GM19328 (cell line): ENCODE results near the gene RPL27.

Experiments used
- ATAC-seq: cut with Tn5 transposase; IDR thresholded peaks from one replicate; pipeline ENCODE4 v1.9.1; 2021; ENCODE audit warnings: mild to moderate bottlenecking, moderate library complexity; ENCODE audit not compliant: unreplicated experiment

Gene RPL27

DNA sequence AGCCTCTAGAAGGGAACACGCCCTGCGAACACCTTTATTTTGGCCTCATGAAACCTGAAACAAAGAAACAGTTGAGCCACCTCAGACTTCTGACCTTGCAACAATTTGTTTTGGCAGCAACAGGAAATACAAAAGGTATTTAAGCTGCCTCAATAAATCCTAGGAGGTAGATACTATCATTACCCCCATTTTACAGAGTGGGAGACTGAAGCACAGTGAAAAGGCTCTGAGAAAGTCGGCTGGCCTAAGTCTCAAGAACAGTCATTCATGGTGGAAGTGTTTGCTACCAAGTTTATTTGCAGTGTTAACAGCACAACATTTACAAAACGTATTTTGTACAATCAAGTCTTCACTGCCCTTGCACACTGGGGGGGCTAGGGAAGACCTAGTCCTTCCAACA, 45.8 kb downstream of the RPL27 start:
- ATAC-seq: no peak

DNA sequence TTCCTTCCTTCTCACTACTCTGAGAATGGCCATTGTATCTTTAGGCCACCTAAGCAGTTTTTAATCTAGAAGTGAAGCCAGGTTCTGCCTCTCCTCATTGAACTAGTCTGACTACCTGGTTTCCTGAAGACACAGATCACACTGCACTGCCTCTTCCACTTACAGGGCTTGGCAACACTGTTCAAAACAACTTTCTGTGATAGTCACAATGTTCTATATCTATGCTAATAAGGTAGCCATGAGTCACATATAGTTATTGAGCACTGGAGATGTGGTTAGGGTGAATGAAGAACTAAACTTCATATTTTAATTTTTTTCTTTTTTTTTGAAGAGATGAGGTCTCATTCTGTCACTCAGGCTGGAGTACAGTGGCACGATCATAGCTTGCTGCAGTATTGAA, 53.8 kb downstream of the RPL27 start:
- ATAC-seq: no peak
